NCI-H460 (cell line): Measurements from ENCODE around the gene PPAT. TPM values are rescaled to one million over a fixed set of nuclear protein-coding genes. Genes with fewer than 3 reads are reported as not detected.

Source experiments
- DNase-seq: peaks from one replicate; pipeline ENCODE4 v3.0.0-alpha.2; 2016; ENCODE audit warnings: low read depth; ENCODE audit errors: extremely low read depth
- total RNA-seq: library from RNA; depleted of rRNA; stranded (reverse); fragments of >200 nt; shearing (Covaris generic); gene quantifications from 2 replicates; pipeline ENCODE4 v1.2.3, GENCODE V29; 2014

The PPAT gene
- total RNA-seq, 1 experiment from 2014 or later, result 39.8 TPM

DNA sequence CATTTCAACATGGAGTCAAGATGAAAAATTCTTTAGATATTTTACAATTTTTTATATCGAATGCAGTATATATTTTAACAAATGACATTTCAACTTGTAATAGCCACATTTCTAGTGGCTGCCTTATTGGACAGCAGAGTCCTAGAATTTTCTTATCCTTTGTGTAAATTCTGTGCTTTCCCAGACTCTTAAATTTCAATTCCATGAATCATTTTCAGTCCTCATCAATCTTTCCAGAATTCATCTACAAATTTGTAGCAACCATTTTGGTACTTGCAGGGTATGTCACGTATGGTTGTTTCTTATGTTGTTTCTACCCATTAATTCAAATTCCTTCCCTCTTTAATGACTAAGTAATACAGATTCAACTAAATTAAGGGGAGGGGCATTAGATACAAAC lies 3.4 kb upstream of the PPAT start:
- DNase-seq, result no peak

- DNase-seq, result peak; percentile 52
Observed at GRCh38 chr4:56434599-56435139, 746 bp downstream of the PPAT start.

DNA sequence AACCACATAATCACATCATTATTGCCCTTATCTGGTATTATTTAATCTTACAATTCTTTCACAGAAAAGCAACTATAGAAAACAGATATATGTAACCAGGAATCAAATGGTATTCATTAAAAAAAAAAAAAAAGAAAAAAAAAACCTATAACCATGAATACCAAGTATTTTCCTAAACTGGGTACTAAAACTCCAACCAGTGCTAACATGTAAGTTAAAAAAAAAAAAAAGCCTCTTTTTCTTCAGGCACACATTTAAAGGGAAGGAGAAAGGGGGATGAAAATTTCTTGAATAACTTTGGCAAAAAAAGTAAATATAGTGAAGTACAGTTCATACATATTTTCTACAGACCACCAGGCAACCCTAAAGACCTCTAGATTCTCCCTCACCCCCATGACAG lies 2.1 kb downstream of the PPAT start:
- DNase-seq, result no peak

- DNase-seq, result no peak
Observed at GRCh38 chr4:56430203-56430602, 5.2 kb downstream of the PPAT start.

DNA sequence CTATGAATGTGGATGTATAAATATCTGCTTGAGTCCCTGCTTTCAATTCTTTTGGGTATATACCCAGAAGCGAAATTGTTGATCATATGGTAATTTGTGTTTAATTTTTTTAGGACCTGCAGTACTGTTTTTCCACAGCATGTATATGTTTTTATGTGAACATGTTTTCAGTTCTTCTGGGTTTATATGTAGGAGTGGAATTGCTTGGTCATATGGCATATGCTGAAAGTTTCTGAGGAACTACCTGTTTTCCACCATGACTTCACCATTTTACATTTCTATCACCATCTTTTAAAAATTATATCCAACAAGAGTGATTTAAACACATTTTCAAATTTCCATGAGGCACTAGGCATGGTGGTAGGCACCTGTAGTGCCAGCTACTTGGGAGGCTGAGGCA lies 8.2 kb downstream of the PPAT start:
- no peak for DNase-seq

DNA sequence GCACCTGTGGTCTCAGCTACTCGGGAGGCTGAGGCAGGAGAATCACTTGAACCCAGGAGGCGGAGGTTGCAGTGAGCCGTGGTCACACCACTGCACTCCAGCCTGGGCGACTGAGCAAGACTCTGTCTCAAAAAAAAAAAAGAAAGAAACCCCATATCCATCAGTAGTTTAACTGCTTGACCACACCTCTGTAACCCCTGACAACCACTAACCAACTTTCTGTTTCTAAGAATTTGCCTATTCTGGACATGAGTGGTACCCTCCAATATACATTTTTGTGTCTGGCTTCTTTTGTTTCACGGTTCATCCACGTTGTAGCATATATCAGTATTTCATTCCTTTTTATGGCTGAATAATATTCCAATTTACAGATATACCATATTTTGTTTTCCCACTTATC lies 9.1 kb downstream of the PPAT start:
- no peak for DNase-seq

- no peak for DNase-seq
Observed at GRCh38 chr4:56425518-56425917, 9.9 kb downstream of the PPAT start.

GRCh38 chr4:56424697-56425514 lies 10.5 kb downstream of the PPAT start:
- no peak for DNase-seq

- DNase-seq, result no peak
Observed at GRCh38 chr4:56424176-56424575, 11.2 kb downstream of the PPAT start.

- no peak for DNase-seq
Observed at GRCh38 chr4:56417396-56417795, 18.0 kb downstream of the PPAT start.

GRCh38 chr4:56416349-56416748 lies 19.1 kb downstream of the PPAT start:
- no peak for DNase-seq

DNA sequence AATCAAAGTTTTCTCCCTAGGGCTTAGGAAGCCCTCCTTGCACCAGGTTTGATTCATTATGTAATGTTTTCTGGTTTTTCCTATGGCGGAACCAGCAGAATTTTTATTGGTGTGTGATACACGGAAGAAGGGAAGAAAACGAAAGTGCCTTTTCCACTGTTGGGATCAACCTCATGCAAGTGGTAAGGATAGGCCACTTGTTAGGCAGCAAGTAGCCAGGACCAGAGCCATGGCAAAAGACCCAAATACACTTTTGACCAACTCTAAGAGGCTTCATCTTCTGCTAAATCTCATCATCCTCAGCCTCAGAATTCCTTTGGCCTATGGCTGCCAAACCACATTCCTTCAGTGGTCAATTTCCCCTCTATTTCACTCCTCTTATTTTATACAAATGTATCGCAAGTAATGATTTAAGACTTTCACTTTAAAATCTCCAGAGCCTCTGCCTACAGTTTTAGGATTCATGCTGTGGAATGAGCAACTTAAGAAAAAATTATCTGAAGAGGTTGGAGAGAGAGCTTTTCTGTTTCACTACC lies 21.2 kb downstream of the PPAT start:
- no peak for DNase-seq

DNA sequence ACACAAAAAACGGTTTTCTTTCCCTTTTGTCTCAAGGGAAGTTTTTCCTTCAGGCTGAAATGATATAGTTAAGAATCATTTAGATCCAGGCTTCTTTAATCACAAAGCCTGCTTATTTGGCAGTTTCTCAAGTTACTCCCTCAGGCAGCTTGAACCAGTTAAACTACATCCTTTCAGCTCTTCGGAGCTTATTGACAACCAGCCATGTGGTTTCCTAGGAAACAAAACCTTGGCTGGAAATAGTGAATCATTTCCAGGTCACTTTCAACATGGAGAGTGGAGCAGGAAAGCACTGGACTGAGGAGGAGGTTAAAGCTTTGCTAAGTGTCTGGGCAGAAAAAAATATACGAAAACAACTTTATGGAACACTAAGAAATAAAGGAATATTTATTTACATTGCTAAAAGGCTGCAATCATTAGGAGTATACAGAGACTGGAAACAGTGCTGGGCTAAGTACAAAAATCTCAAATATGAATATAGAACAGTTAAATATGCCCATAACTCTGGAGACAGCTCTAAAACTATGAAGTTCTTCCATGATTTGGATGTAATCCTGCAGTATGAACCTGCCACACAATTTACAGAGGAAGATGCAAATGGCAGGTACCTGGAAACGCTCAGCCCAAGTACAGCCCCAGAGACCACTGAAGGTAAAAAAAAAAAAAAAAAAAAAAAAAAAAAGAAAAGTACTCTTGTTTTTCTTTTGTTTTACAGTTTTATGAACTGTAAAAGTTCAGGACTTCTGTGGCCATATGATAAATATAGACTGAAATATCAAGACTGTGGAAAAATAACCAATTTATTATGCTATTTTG lies 25.0 kb downstream of the PPAT start:
- DNase-seq, result no peak

GRCh38 chr4:56409511-56410090 lies 25.8 kb downstream of the PPAT start:
- no peak for DNase-seq

- DNase-seq, result no peak
Observed at GRCh38 chr4:56408978-56409377, 26.4 kb downstream of the PPAT start.

GRCh38 chr4:56406151-56406550 lies 29.3 kb downstream of the PPAT start:
- no peak for DNase-seq

- no peak for DNase-seq
Observed at GRCh38 chr4:56405016-56405415, 30.4 kb downstream of the PPAT start.

GRCh38 chr4:56400560-56400959 lies 34.9 kb downstream of the PPAT start:
- no peak for DNase-seq

GRCh38 chr4:56391270-56391669 lies 44.1 kb downstream of the PPAT start:
- DNase-seq, result no peak

- no peak for DNase-seq
Observed at GRCh38 chr4:56389558-56389957, 45.9 kb downstream of the PPAT start.

- DNase-seq, result no peak
Observed at GRCh38 chr4:56388306-56388705, 47.1 kb downstream of the PPAT start.
